Sigmoid colon (tissue), 7 donors: ENCODE results near the gene NIPSNAP3A. TPM values are rescaled to one million over a fixed set of nuclear protein-coding genes. Genes with fewer than 3 reads are reported as not detected.

Experiments used
- DNase-seq: peaks from one replicate; pipeline ENCODE4 v3.0.0-alpha.2; 2019
- H3K27ac ChIP-seq, 4 donors: fragments of 200-600 bp; sonication (generic); one replicate each; pipeline ENCODE4 v1.5.1; 2016 to 2019; ENCODE audit warnings: mild to moderate bottlenecking in 1 of 4
- H3K27me3 ChIP-seq, 3 donors: fragments of 200-600 bp; sonication (generic); one replicate each; pipeline ENCODE4 v1.5.1; 2019; ENCODE audit warnings: mild to moderate bottlenecking in 1 of 3
- H3K36me3 ChIP-seq, 4 donors: fragments of 200-600 bp; sonication (generic); one replicate each; pipeline ENCODE4 v1.5.1; 2016 to 2019
- H3K4me1 ChIP-seq, 4 donors: fragments of 200-600 bp; sonication (generic); one replicate each; pipeline ENCODE4 v1.5.1; 2017 to 2019
- H3K4me3 ChIP-seq, 4 donors: fragments of 200-600 bp; sonication (generic); one replicate each; pipeline ENCODE4 v1.5.1; 2017 to 2019; ENCODE audit warnings: mild to moderate bottlenecking in 2 of 4, moderate library complexity in 1 of 4
- H3K9me3 ChIP-seq, 4 donors: fragments of 200-600 bp in 3 of 4; sonication (generic) in 3 of 4; one replicate each; pipeline versions ENCODE4 v1.5.1 to v1.6.1; 2013 to 2019
- EP300 ChIP-seq, 4 donors: sonication (generic); formaldehyde crosslinking; IDR thresholded peaks; one replicate each; pipeline ENCODE4 v1.6.1; 2017; ENCODE audit warnings: antibody characterized with exemption in 4 of 4
- POLR2A ChIP-seq, 2 donors: fragments of 450-650 bp; IDR thresholded peaks; one replicate each; pipeline ENCODE4 v1.6.1; 2016; ENCODE audit warnings: antibody characterized with exemption in 2 of 2, mild to moderate bottlenecking in 2 of 2, moderate library complexity in 2 of 2
- POLR2AphosphoS5 ChIP-seq, 4 donors: sonication (generic); formaldehyde crosslinking; IDR thresholded peaks; one replicate each; pipeline ENCODE4 v1.6.1; 2017; ENCODE audit warnings: antibody characterized with exemption in 4 of 4
- WGBS, 2 donors: extraction: QIAGEN DNeasy Blood & Tissue Kit; methylation state at CpG; one replicate each; pipeline ENCODE4 v1.1.7; 2013; 5-methylcytosine and 5-hydroxymethylcytosine counted together
- intact Hi-C: fragments of 100-400 bp; cut with DNase I; formaldehyde crosslinking; loops from one replicate; pipeline ENCODE4 v1.15.1; 2023
- polyA plus RNA-seq, 3 donors: library from polyadenylated mRNA; stranded (reverse); fragments of 200-250 nt; gene quantifications; one replicate each; pipeline ENCODE4 v1.2.3, GENCODE V29; 2013
- total RNA-seq, 4 donors: library from RNA; depleted of rRNA; stranded (reverse); fragments of >200 nt; gene quantifications; one replicate each; pipeline ENCODE4 v1.1.0, GENCODE V29; 2016
- TF ChIP-seq, protein P1 (sequence below), 4 experiments: fragments of 450-650 bp in 3 of 4; fragments of 200-600 bp in 1 of 4; IDR thresholded peaks; one replicate each; pipeline ENCODE4 v1.5.1; 2016 to 2019; ENCODE audit warnings: antibody characterized with exemption in 4 of 4, mild to moderate bottlenecking in 3 of 4, moderate library complexity in 2 of 4
- donor health status: healthy with polysubstance abuse.
- donor health status: Bipolar disorder and iron deficiency.
- donor health status: healthy.

The NIPSNAP3A gene
- total and polyA plus RNA-seq, 7 donors, result 18.3 to 97.9 (median 23.8) TPM

GRCh38 chr9:104775976-104776375 is 28.5 kb downstream of the NIPSNAP3A start:
- Histone ChIP-seq H3K27me3 (no peaks in the 10 kb centered on the region), H3K9me3 (no peaks in the 10 kb centered on the region), H3K36me3 (peaks cover 0 to 5% (median 0%) of the 10 kb centered on the region in 4 donors), H3K4me1 (peaks cover 0 to 12% (median 8%) of the 10 kb centered on the region in 4 donors), H3K4me3 (no peak overlapping the region), H3K27ac (peak overlapping the region in 1 of 4 donors; percentile 35)
- TF ChIP-seq EP300 (IDR thresholded peaks at IDR 0.05) (no peak), POLR2AphosphoS5 (IDR thresholded peaks at IDR 0.05) (peak in 1 of 4 donors; percentile 16), POLR2A (IDR thresholded peaks at IDR 0.05) (no peak)
- TF ChIP-seq, protein P1, sequence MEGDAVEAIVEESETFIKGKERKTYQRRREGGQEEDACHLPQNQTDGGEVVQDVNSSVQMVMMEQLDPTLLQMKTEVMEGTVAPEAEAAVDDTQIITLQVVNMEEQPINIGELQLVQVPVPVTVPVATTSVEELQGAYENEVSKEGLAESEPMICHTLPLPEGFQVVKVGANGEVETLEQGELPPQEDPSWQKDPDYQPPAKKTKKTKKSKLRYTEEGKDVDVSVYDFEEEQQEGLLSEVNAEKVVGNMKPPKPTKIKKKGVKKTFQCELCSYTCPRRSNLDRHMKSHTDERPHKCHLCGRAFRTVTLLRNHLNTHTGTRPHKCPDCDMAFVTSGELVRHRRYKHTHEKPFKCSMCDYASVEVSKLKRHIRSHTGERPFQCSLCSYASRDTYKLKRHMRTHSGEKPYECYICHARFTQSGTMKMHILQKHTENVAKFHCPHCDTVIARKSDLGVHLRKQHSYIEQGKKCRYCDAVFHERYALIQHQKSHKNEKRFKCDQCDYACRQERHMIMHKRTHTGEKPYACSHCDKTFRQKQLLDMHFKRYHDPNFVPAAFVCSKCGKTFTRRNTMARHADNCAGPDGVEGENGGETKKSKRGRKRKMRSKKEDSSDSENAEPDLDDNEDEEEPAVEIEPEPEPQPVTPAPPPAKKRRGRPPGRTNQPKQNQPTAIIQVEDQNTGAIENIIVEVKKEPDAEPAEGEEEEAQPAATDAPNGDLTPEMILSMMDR (IDR thresholded peaks at IDR 0.05), result no peak
- 96 to 98% methylated on average over 2 of the region's 2 CpGs for WGBS, 2 donors
- intact Hi-C loops, result loop anchor here (5.0 kb wide), 1 partner anchor 221 kb away; no protein-coding TSS in a partner anchor
- DNase-seq, result no peak

- no peak for TF ChIP-seq EP300 (IDR thresholded peaks at IDR 0.05)
- peak in 1 of 4 donors; percentile 33 for TF ChIP-seq POLR2AphosphoS5 (IDR thresholded peaks at IDR 0.05)
Observed at GRCh38 chr9:104776797-104777196, 29.3 kb downstream of the NIPSNAP3A start.

DNA sequence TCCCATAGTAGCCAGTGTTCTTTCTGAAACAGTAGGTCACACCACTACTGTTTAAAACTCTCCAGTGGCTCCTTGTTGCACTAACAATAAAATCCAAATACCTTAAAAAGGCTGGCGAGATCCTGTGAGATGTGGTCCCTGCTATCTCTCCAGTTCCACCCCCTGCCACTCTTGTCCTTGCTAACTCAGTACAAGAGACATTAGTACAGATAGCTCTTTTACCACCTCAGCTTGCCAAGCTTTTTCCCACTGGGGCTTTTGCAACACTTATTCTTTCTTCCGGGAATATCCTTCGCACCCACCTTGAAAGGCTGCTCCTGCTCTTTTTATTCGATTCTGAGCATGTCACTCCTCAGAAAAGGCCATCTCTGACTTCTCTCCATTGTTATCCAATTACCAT is 31.3 kb downstream of the NIPSNAP3A start:
- H3K9me3 ChIP-seq, result no peaks in the 10 kb centered on the region
- H3K27me3 ChIP-seq, result no peaks in the 10 kb centered on the region
- peaks cover 0 to 12% (median 8%) of the 10 kb centered on the region in 4 donors for H3K4me1 ChIP-seq
- DNase-seq, result no peak
- TF ChIP-seq, protein P1 (IDR thresholded peaks at IDR 0.05), result no peak
- no peak for TF ChIP-seq EP300 (IDR thresholded peaks at IDR 0.05)
- TF ChIP-seq POLR2AphosphoS5 (IDR thresholded peaks at IDR 0.05), result no peak
- TF ChIP-seq POLR2A (IDR thresholded peaks at IDR 0.05), result no peak
- peaks cover 8 to 33% (median 14%) of the 10 kb centered on the region in 4 donors for H3K36me3 ChIP-seq
- no peak overlapping the region for H3K4me3 ChIP-seq
- 91 to 95% methylated on average over 4 of the region's 4 CpGs for WGBS, 2 donors
- intact Hi-C loops, result loop anchor here (5.0 kb wide), 1 partner anchor 218 kb away; no protein-coding TSS in a partner anchor
- H3K27ac ChIP-seq, result no peak overlapping the region

More at GRCh38 chr9:104776797-104777196, 29.3 kb downstream of the NIPSNAP3A start:
- Histone ChIP-seq H3K4me3 (no peak overlapping the region), H3K4me1 (peaks cover 0 to 12% (median 8%) of the 10 kb centered on the region in 4 donors), H3K27ac (peak overlapping the region in 1 of 4 donors; percentile 12), H3K9me3 (no peaks in the 10 kb centered on the region), H3K27me3 (no peaks in the 10 kb centered on the region), H3K36me3 (peaks cover 0 to 13% (median 5%) of the 10 kb centered on the region in 4 donors)
- WGBS, 2 donors, result 73 to 82% methylated on average over 1 of the region's 1 CpG
- no peak for DNase-seq
- intact Hi-C loops, result loop anchor here (5.0 kb wide), 1 partner anchor 221 kb away; no protein-coding TSS in a partner anchor

GRCh38 chr9:104779334-104779733 is 31.9 kb downstream of the NIPSNAP3A start:
- Histone ChIP-seq H3K36me3 (peaks cover 13 to 38% (median 16%) of the 10 kb centered on the region in 4 donors), H3K27me3 (no peaks in the 10 kb centered on the region), H3K27ac (no peak overlapping the region), H3K4me1 (peaks cover 0 to 12% (median 8%) of the 10 kb centered on the region in 4 donors), H3K9me3 (no peaks in the 10 kb centered on the region), H3K4me3 (no peak overlapping the region)
- intact Hi-C loops, result loop anchor here (5.0 kb wide), 1 partner anchor 218 kb away; no protein-coding TSS in a partner anchor
- WGBS, 2 donors, result 43 to 75% methylated on average over 1 of the region's 1 CpG
- no peak for TF ChIP-seq EP300 (IDR thresholded peaks at IDR 0.05)
- peak in 1 of 4 donors; percentile 3 for TF ChIP-seq POLR2AphosphoS5 (IDR thresholded peaks at IDR 0.05)
- DNase-seq, result no peak

- no peak overlapping the region for H3K27ac ChIP-seq
Observed at GRCh38 chr9:104779946-104780535, 32.6 kb downstream of the NIPSNAP3A start.

More at GRCh38 chr9:104779946-104780535, 32.6 kb downstream of the NIPSNAP3A start:
- no peaks in the 10 kb centered on the region for H3K27me3 ChIP-seq
- H3K4me1 ChIP-seq, result peaks cover 0 to 12% (median 8%) of the 10 kb centered on the region in 4 donors
- 87 to 89% methylated on average over 9 of the region's 9 CpGs for WGBS, 2 donors
- no peak for DNase-seq
- no peaks in the 10 kb centered on the region for H3K9me3 ChIP-seq
- no peak for TF ChIP-seq POLR2AphosphoS5 (IDR thresholded peaks at IDR 0.05)
- TF ChIP-seq, protein P1 (IDR thresholded peaks at IDR 0.05), result no peak
- intact Hi-C loops, result loop anchor here (5.0 kb wide), 1 partner anchor 217 kb away; no protein-coding TSS in a partner anchor
- no peak overlapping the region for H3K4me3 ChIP-seq
- peaks cover 17 to 46% (median 23%) of the 10 kb centered on the region in 4 donors for H3K36me3 ChIP-seq
